ENCODE results near the gene PKNOX2. TPM values are rescaled to one million over a fixed set of nuclear protein-coding genes. Genes with fewer than 3 reads are reported as not detected.

PKNOX2 gene
- total RNA-seq, 4 donors from 2014 or later: 1.2 to 5.7 (median 2.2) TPM

DNA sequence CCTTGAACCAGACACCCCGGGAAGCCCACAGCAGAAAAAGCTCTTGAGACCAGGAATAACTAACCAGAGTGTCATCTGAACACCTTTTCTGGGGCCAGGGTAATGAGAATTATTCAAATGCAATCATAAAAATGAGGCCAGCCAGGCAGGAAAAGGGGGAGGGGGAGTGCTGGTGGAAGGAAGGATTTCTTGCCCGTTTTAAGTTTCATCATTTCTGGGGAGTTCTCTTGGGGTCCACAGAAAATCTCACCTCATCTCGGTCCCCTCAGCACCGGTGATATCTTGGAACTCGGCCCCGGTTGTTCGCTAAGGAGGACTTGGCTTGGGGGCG, 495 bp upstream of the PKNOX2 start:
- peak overlapping the region in 3 of 4 donors; percentile 84 to 91 (median 88) for H3K27ac ChIP-seq
- 3 to 7% methylated on average over 3 of the region's 8 CpGs for WGBS, 2 donors (ENCODE audit: low coverage in 1 of 2)
- H3K4me1 ChIP-seq: peaks cover 0 to 46% (median 0%) of the 10 kb centered on the region in 3 donors
- no peak for ATAC-seq
- H3K36me3 ChIP-seq: no peaks in the 10 kb centered on the region
- peak overlapping the region; percentile 49 to 77 for H3K4me3 ChIP-seq
- no peaks in the 10 kb centered on the region for H3K9me3 ChIP-seq
- TF ChIP-seq POLR2A (IDR thresholded peaks at IDR 0.05) (no peak), POLR2AphosphoS5 (IDR thresholded peaks at IDR 0.05) (no peak), CTCF (IDR thresholded peaks at IDR 0.05) (no peak), EP300 (IDR thresholded peaks at IDR 0.05) (no peak)
- no peaks in the 10 kb centered on the region for H3K27me3 ChIP-seq

DNA sequence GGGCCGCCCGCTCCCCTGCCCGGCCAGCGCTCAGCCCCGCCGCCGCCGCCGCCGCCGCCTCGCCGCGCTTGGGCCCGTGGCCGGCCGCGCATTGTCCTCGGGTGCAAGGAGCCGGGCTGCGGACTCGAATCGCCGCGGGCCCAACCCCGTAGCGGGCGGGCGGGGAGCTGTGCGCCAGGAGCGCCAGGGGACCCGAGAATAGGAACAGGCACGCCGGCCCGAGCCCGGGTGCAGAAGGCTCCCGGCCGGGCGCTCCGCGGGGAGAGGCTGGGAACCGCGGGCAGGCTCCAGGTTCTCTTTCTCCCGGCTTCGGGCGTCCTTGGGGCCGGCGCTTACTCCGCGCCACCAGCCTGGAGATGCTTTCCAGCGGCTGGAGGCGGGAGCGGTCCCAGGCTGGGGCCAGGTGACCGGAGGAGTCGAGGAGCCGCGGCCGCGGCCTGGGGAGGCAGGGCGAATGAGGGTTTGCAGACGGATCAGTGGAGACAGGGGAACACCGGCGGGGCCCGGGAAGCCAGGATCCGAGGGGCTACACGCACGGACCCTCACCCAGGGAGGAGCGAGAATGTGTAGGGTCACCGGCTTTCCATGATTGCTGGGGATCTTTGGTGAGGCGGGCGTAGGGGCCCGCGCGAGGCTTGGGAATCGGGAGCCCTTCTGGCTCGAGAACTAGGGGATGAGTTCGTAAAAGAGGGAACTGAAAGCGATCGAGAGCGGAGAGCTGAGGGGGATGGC, 726 bp downstream of the PKNOX2 start:
- no peaks in the 10 kb centered on the region for H3K9me3 ChIP-seq
- H3K27ac ChIP-seq: peak overlapping the region; percentile 45 to 91 (median 86)
- 0% methylated on average over 11 to 12 of the region's 80 CpGs for WGBS, 2 donors (ENCODE audit: low coverage in 1 of 2)
- peak overlapping the region; percentile 49 to 77 for H3K4me3 ChIP-seq
- H3K4me1 ChIP-seq: peaks cover 0 to 58% (median 6%) of the 10 kb centered on the region in 3 donors
- ATAC-seq: peak; percentile 33
- H3K27me3 ChIP-seq: no peaks in the 10 kb centered on the region
- no peaks in the 10 kb centered on the region for H3K36me3 ChIP-seq
- TF ChIP-seq POLR2A (IDR thresholded peaks at IDR 0.05) (no peak), EP300 (IDR thresholded peaks at IDR 0.05) (no peak), CTCF (IDR thresholded peaks at IDR 0.05) (no peak), POLR2AphosphoS5 (IDR thresholded peaks at IDR 0.05) (no peak)

GRCh38 chr11:125165843-125166763, 1.6 kb downstream of the PKNOX2 start:
- Histone ChIP-seq H3K27me3 (no peaks in the 10 kb centered on the region), H3K4me3 (peak overlapping the region; percentile 49 to 77), H3K9me3 (no peaks in the 10 kb centered on the region), H3K36me3 (no peaks in the 10 kb centered on the region), H3K27ac (peak overlapping the region; percentile 60 to 91 (median 86)), H3K4me1 (peaks cover 0 to 67% (median 6%) of the 10 kb centered on the region in 3 donors)
- no peak for ATAC-seq
- TF ChIP-seq POLR2A (IDR thresholded peaks at IDR 0.05) (no peak), CTCF (IDR thresholded peaks at IDR 0.05) (no peak), POLR2AphosphoS5 (IDR thresholded peaks at IDR 0.05) (no peak), EP300 (IDR thresholded peaks at IDR 0.05) (no peak)
- 3 to 6% methylated on average over 12 to 19 of the region's 66 CpGs for WGBS, 2 donors (ENCODE audit: low coverage in 1 of 2)

DNA sequence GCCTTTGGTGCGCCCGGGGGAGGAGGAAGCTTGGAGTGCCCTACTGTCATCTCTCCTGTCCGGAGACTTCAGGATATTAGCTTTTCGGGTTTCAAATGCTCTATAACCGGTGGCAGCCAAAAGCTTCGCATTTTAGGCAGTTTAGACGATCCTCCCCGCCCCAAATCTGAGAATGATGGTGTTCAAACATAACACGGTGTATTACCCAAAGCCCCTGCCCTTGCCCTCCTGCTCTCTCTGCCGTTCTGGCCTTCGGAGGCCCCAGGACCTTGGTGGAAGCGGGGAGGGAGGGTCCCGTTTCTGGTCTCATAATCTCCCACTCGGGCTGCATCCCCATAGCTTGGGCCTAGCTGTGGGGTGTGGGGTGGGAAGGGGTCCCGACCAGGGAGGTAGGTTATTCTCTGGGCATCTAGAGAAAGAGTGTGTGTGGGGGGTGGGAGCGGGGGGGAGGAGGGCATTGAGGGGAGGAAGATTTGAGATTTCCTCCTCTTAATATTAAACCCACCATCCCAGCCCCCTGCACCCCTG, 2.3 kb downstream of the PKNOX2 start:
- no peaks in the 10 kb centered on the region for H3K27me3 ChIP-seq
- peak overlapping the region; percentile 60 to 91 (median 86) for H3K27ac ChIP-seq
- TF ChIP-seq POLR2A (IDR thresholded peaks at IDR 0.05) (no peak), EP300 (IDR thresholded peaks at IDR 0.05) (no peak), CTCF (IDR thresholded peaks at IDR 0.05) (no peak), POLR2AphosphoS5 (IDR thresholded peaks at IDR 0.05) (no peak)
- no peaks in the 10 kb centered on the region for H3K9me3 ChIP-seq
- no peaks in the 10 kb centered on the region for H3K36me3 ChIP-seq
- H3K4me1 ChIP-seq: peaks cover 0 to 71% (median 6%) of the 10 kb centered on the region in 3 donors
- ATAC-seq: no peak
- peak overlapping the region; percentile 49 to 77 for H3K4me3 ChIP-seq
- 7% methylated on average over 5 of the region's 16 CpGs; no CpG with 5 or more reads in 1 of the 2 donors for WGBS, 2 donors (ENCODE audit: low coverage in 1 of 2)

All from gastroesophageal sphincter (tissue), 4 donors.